ENCODE data around the gene RPAIN. TPM values are rescaled to one million over a fixed set of nuclear protein-coding genes. Genes with fewer than 3 reads are reported as not detected.

Gene RPAIN
- total and polyA plus RNA-seq, 2 of the 13 experiments (the other 11 are each of a cell fraction or from before 2014, with no cell fraction given): 42.1 to 58.5 TPM

DNA sequence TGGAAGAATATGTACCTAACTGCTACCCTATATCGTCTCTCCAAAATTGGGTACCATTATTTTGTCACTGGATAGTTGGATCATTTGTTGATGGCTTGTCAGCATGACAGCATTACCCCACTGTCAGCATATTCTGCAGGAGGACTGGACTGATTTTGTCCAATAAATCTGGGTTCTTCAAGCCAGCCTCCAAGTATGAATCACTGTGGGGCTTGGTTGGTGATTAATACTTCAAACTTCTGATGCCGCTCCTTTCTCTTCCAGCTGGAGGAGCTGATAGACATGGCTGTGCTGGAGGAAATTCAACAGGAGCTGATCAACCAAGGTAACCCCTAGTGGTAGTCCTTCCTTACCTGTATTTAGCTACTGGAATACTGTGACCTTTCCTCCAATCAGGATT is 2.5 kb downstream of the RPAIN start:
- CTCF ChIA-PET (ENCODE audit: low intra/inter-chr PET ratio, low total read pairs): no interaction called here
- H3K9ac ChIP-seq (ENCODE audit: insufficient read depth, low read depth, low read length): no peak overlapping the region
- H3K27me3 ChIP-seq (ENCODE audit: control insufficient read depth in 1 of 2, insufficient read depth in 2 of 2, low read length in 2 of 2): no peaks in the 10 kb centered on the region; a peak in 1 of 5 replicates
- H3K79me2 ChIP-seq (ENCODE audit: insufficient read depth, low read length): peaks cover 50% of the 10 kb centered on the region
- H3K36me3 ChIP-seq (replicated peaks in 1 of 2; ENCODE audit: control insufficient read depth in 1 of 2, insufficient read depth in 2 of 2, low read length in 2 of 2): peaks cover 18 to 42% of the 10 kb centered on the region in 2 experiments
- H3K4me1 ChIP-seq (ENCODE audit: insufficient read depth, low read length): peaks cover 33% of the 10 kb centered on the region
- no peaks in the 10 kb centered on the region for H3K9me3 ChIP-seq (ENCODE audit: low read length)
- BruUV-seq (replicated peaks): no TSS peak
- TF ChIP-seq MAFF (IDR thresholded peaks at IDR 0.05; ENCODE audit: low read depth, low read length) (peak; percentile 54; the same call in 1 of the 2 replicates), ZFY (CRISPR knock-in tag; IDR thresholded peaks at IDR 0.05) (no peak), ZNF678 (CRISPR knock-in tag; IDR thresholded peaks at IDR 0.05) (no peak), MED8 (CRISPR knock-in tag; IDR thresholded peaks at IDR 0.05; ENCODE audit: insufficient replicate concordance) (no peak), MAFK (conservative IDR thresholded peaks at IDR 0.05 in 1 of 2, IDR thresholded peaks at IDR 0.05 in 1 of 2; ENCODE audit: low read length in 2 of 2) (peak; percentile 60 to 81)
- TF ChIP-seq, protein P1, sequence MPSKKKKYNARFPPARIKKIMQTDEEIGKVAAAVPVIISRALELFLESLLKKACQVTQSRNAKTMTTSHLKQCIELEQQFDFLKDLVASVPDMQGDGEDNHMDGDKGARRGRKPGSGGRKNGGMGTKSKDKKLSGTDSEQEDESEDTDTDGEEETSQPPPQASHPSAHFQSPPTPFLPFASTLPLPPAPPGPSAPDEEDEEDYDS (CRISPR knock-in tag; IDR thresholded peaks at IDR 0.05): no peak
- TF ChIP-seq, protein P2, sequence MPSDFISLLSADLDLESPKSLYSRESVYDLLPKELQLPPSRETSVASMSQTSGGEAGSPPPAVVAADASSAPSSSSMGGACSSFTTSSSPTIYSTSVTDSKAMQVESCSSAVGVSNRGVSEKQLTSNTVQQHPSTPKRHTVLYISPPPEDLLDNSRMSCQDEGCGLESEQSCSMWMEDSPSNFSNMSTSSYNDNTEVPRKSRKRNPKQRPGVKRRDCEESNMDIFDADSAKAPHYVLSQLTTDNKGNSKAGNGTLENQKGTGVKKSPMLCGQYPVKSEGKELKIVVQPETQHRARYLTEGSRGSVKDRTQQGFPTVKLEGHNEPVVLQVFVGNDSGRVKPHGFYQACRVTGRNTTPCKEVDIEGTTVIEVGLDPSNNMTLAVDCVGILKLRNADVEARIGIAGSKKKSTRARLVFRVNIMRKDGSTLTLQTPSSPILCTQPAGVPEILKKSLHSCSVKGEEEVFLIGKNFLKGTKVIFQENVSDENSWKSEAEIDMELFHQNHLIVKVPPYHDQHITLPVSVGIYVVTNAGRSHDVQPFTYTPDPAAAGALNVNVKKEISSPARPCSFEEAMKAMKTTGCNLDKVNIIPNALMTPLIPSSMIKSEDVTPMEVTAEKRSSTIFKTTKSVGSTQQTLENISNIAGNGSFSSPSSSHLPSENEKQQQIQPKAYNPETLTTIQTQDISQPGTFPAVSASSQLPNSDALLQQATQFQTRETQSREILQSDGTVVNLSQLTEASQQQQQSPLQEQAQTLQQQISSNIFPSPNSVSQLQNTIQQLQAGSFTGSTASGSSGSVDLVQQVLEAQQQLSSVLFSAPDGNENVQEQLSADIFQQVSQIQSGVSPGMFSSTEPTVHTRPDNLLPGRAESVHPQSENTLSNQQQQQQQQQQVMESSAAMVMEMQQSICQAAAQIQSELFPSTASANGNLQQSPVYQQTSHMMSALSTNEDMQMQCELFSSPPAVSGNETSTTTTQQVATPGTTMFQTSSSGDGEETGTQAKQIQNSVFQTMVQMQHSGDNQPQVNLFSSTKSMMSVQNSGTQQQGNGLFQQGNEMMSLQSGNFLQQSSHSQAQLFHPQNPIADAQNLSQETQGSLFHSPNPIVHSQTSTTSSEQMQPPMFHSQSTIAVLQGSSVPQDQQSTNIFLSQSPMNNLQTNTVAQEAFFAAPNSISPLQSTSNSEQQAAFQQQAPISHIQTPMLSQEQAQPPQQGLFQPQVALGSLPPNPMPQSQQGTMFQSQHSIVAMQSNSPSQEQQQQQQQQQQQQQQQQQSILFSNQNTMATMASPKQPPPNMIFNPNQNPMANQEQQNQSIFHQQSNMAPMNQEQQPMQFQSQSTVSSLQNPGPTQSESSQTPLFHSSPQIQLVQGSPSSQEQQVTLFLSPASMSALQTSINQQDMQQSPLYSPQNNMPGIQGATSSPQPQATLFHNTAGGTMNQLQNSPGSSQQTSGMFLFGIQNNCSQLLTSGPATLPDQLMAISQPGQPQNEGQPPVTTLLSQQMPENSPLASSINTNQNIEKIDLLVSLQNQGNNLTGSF (CRISPR knock-in tag; IDR thresholded peaks at IDR 0.05): no peak
- TF ChIP-seq, protein P3, sequence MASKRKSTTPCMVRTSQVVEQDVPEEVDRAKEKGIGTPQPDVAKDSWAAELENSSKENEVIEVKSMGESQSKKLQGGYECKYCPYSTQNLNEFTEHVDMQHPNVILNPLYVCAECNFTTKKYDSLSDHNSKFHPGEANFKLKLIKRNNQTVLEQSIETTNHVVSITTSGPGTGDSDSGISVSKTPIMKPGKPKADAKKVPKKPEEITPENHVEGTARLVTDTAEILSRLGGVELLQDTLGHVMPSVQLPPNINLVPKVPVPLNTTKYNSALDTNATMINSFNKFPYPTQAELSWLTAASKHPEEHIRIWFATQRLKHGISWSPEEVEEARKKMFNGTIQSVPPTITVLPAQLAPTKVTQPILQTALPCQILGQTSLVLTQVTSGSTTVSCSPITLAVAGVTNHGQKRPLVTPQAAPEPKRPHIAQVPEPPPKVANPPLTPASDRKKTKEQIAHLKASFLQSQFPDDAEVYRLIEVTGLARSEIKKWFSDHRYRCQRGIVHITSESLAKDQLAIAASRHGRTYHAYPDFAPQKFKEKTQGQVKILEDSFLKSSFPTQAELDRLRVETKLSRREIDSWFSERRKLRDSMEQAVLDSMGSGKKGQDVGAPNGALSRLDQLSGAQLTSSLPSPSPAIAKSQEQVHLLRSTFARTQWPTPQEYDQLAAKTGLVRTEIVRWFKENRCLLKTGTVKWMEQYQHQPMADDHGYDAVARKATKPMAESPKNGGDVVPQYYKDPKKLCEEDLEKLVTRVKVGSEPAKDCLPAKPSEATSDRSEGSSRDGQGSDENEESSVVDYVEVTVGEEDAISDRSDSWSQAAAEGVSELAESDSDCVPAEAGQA (IDR thresholded peaks at IDR 0.05; ENCODE audit: low read depth): no peak
- TF ChIP-seq, protein P3 (CRISPR knock-in tag; IDR thresholded peaks at IDR 0.05; ENCODE audit: borderline replicate concordance): no peak
- TF ChIP-seq, protein P4, sequence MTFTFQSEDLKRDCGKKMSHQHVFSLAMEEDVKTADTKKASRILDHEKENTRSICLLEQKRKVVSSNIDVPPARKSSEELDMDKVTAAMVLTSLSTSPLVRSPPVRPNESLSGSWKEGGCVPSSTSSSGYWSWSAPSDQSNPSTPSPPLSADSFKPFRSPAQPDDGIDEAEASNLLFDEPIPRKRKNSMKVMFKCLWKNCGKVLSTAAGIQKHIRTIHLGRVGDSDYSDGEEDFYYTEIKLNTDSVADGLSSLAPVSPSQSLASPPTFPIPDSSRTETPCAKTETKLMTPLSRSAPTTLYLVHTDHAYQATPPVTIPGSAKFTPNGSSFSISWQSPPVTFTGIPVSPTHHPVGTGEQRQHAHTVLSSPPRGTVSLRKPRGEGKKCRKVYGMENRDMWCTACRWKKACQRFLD (CRISPR knock-in tag; IDR thresholded peaks at IDR 0.05; ENCODE audit: borderline replicate concordance): no peak
- in situ Hi-C loops (cut with HindIII; ENCODE audit: extremely low pct_ligation_motif_present, low pct_unique_long_range_greater_than_20kb) (no loop called here), intact Hi-C loops (cut with micrococcal nuclease; ENCODE audit: unreplicated experiment) (no loop called here)
- 100% methylated on average over 2 of the region's 2 CpGs for WGBS (ENCODE audit: low lambda C conversion rate)
- POLR2A ChIA-PET: interaction anchor here (1.4 kb wide), 1 partner anchor 17 kb away, joined by 5 read pairs; the partner anchor contains the start of gene C1QBP
- no peak overlapping the region for H2AFZ ChIP-seq (ENCODE audit: low read length)
- DNase-seq (ENCODE audit: low spot score) (peak; percentile 9), ATAC-seq (no peak), FAIRE-seq (no peak)
- H3K27ac ChIP-seq (ENCODE audit: extremely low read length, insufficient read depth, low read length): no peak overlapping the region
- no peak overlapping the region for H3K4me3 ChIP-seq (replicated peaks in 1 of 3; ENCODE audit: insufficient read depth in 1 of 3, low read depth in 2 of 3, low read length in 3 of 3)
- H3K4me2 ChIP-seq (ENCODE audit: low read depth, low read length): no peak overlapping the region
- H4K20me1 ChIP-seq (ENCODE audit: insufficient read depth, low read length): no peaks in the 10 kb centered on the region; the same call in 1 of the 2 replicates
